HEK293T (cell line): Measurements from ENCODE around the gene AK5.

Experiments used
- CTCF ChIA-PET: fragments of 350-600 bp; formaldehyde crosslinking; extraction: SDS; loops from one replicate; lab custom pipeline; 2021; ENCODE audit warnings: antibody characterized with exemption, inconsistent platforms; lab: Yijun Ruan, JAX
- POLR2A ChIA-PET: fragments of 350-600 bp; formaldehyde crosslinking; extraction: SDS; loops from one replicate; lab custom pipeline; 2020; ENCODE audit warnings: antibody characterized with exemption, inconsistent platforms; lab: Yijun Ruan, JAX
- DNase-seq: peaks from one replicate; pipeline ENCODE4 v3.0.0; 2012; ENCODE audit warnings: mixed read lengths; ENCODE audit errors: extremely low spot score
- ARNT ChIP-seq: fragments of 450-650 bp; IDR thresholded peaks from 2 replicates; pipeline ENCODE4 v1.6.1; 2017; ENCODE audit warnings: mild to moderate bottlenecking
- BHLHE40 ChIP-seq: fragments of 450-650 bp; IDR thresholded peaks from 2 replicates; pipeline ENCODE4 v1.6.1; 2016; ENCODE audit warnings: mild to moderate bottlenecking, moderate library complexity, borderline replicate concordance
- CTBP1 ChIP-seq: fragments of 450-650 bp; IDR thresholded peaks from 2 replicates; pipeline ENCODE4 v1.6.1; 2016; ENCODE audit warnings: borderline replicate concordance
- ELF4 ChIP-seq: fragments of 450-650 bp; IDR thresholded peaks from 2 replicates; pipeline ENCODE4 v1.6.1; 2017; ENCODE audit warnings: antibody characterized with exemption
- FOXA1 ChIP-seq: fragments of 450-650 bp; IDR thresholded peaks from 2 replicates; pipeline ENCODE4 v1.6.1; 2016; ENCODE audit warnings: mild to moderate bottlenecking
- FOXK2 ChIP-seq: fragments of 450-650 bp; IDR thresholded peaks from 2 replicates; pipeline ENCODE4 v1.6.1; 2016; ENCODE audit warnings: mild to moderate bottlenecking
- FOXM1 ChIP-seq: fragments of 450-650 bp; IDR thresholded peaks from 2 replicates; pipeline ENCODE4 v1.6.1; 2017; ENCODE audit warnings: mild to moderate bottlenecking, borderline replicate concordance
- HDGF ChIP-seq: fragments of 450-650 bp; IDR thresholded peaks from 2 replicates; pipeline ENCODE4 v1.6.1; 2017; ENCODE audit warnings: antibody characterized with exemption, borderline replicate concordance
- L3MBTL2 ChIP-seq: fragments of 450-650 bp; conservative IDR thresholded peaks from 2 replicates; pipeline ENCODE4 v1.6.1; 2016; ENCODE audit warnings: mild to moderate bottlenecking
- LEF1 ChIP-seq: fragments of 450-650 bp; IDR thresholded peaks from 2 replicates; pipeline ENCODE4 v1.6.1; 2017; ENCODE audit warnings: mild to moderate bottlenecking, borderline replicate concordance
- NFRKB ChIP-seq: fragments of 450-650 bp; IDR thresholded peaks from 2 replicates; pipeline ENCODE4 v1.6.1; 2016; ENCODE audit warnings: mild to moderate bottlenecking, moderate library complexity
- PKNOX1 ChIP-seq: fragments of 450-650 bp; IDR thresholded peaks from 2 replicates; pipeline ENCODE4 v1.6.1; 2016
- SP1 ChIP-seq: fragments of 450-650 bp; IDR thresholded peaks from 2 replicates; pipeline ENCODE4 v1.6.1; 2017
- SUZ12 ChIP-seq: fragments of 450-650 bp; IDR thresholded peaks from 2 replicates; pipeline ENCODE4 v1.6.1; 2016; ENCODE audit warnings: mild to moderate bottlenecking
- TARDBP ChIP-seq: fragments of 450-650 bp; IDR thresholded peaks from 2 replicates; pipeline ENCODE4 v1.6.1; 2016
- ZNF384 ChIP-seq: fragments of 450-650 bp; IDR thresholded peaks from 2 replicates; pipeline ENCODE4 v1.6.1; 2016

The AK5 gene

GRCh38 chr1:77281491-77282186 is at the start of gene AK5:
AK5 (plus strand) TSS chr1:77282019; CDS start chr1:77282314, 295 bp downstream.
- CTCF ChIA-PET = no interaction called here
- peak; percentile 84 for DNase-seq
- TF ChIP-seq ELF4 = no peak
- no peak for TF ChIP-seq HDGF
- TF ChIP-seq L3MBTL2 = no peak; the same call in 1 of the 2 replicates
- no peak for TF ChIP-seq SP1
- no peak for TF ChIP-seq CTBP1
- no peak for TF ChIP-seq FOXA1
- no peak for TF ChIP-seq ARNT
- TF ChIP-seq FOXK2 = no peak
- TF ChIP-seq PKNOX1 = no peak
- no peak for TF ChIP-seq LEF1
- no peak for TF ChIP-seq NFRKB
- no peak for TF ChIP-seq BHLHE40
- POLR2A ChIA-PET = no interaction called here

GRCh38 chr1:77232829-77233228 is 49.0 kb upstream of the AK5 start:
- ChIA-PET CTCF (no interaction called here), POLR2A (no interaction called here)
- TF ChIP-seq SUZ12 = no peak
- TF ChIP-seq FOXK2 = no peak
- no peak for TF ChIP-seq NFRKB
- TF ChIP-seq ZNF384 = no peak
- TF ChIP-seq FOXM1 = no peak
- no peak for TF ChIP-seq PKNOX1
- TF ChIP-seq ELF4 = no peak
- TF ChIP-seq BHLHE40 = no peak
- TF ChIP-seq TARDBP = no peak
- no peak for TF ChIP-seq SP1
- no peak for TF ChIP-seq HDGF
- no peak for TF ChIP-seq ARNT
- TF ChIP-seq L3MBTL2 = no peak
- no peak for TF ChIP-seq CTBP1
- DNase-seq = no peak

- ChIA-PET POLR2A (no interaction called here), CTCF (no interaction called here)
- DNase-seq = no peak
- no peak for TF ChIP-seq TARDBP
- TF ChIP-seq FOXA1 = no peak
- TF ChIP-seq LEF1 = no peak
- no peak for TF ChIP-seq NFRKB
- TF ChIP-seq SP1 = no peak
- TF ChIP-seq L3MBTL2 = no peak
- no peak for TF ChIP-seq FOXM1
- TF ChIP-seq SUZ12 = no peak
- TF ChIP-seq ARNT = no peak
- TF ChIP-seq PKNOX1 = no peak
- no peak for TF ChIP-seq FOXK2
- TF ChIP-seq CTBP1 = no peak
- TF ChIP-seq BHLHE40 = no peak
- TF ChIP-seq ELF4 = no peak
- TF ChIP-seq HDGF = no peak
- TF ChIP-seq ZNF384 = no peak
Measured at GRCh38 chr1:77234096-77234495, 47.7 kb upstream of the AK5 start.

GRCh38 chr1:77234943-77235342 is 46.9 kb upstream of the AK5 start:
- ChIA-PET POLR2A (no interaction called here), CTCF (no interaction called here)
- no peak for DNase-seq
- TF ChIP-seq LEF1 = no peak
- TF ChIP-seq ARNT = no peak
- no peak for TF ChIP-seq PKNOX1
- TF ChIP-seq FOXM1 = no peak
- no peak for TF ChIP-seq BHLHE40
- no peak for TF ChIP-seq FOXK2
- TF ChIP-seq NFRKB = no peak
- no peak for TF ChIP-seq L3MBTL2
- TF ChIP-seq SUZ12 = no peak
- no peak for TF ChIP-seq ELF4
- TF ChIP-seq SP1 = no peak
- TF ChIP-seq ZNF384 = no peak
- TF ChIP-seq HDGF = no peak
- TF ChIP-seq CTBP1 = no peak
- no peak for TF ChIP-seq FOXA1

GRCh38 chr1:77238462-77238861 is 43.4 kb upstream of the AK5 start:
- ChIA-PET CTCF (no interaction called here), POLR2A (no interaction called here)
- DNase-seq = no peak
- no peak for TF ChIP-seq PKNOX1
- TF ChIP-seq CTBP1 = no peak
- TF ChIP-seq ZNF384 = no peak
- no peak for TF ChIP-seq FOXA1
- no peak for TF ChIP-seq ELF4
- TF ChIP-seq LEF1 = no peak
- TF ChIP-seq SUZ12 = no peak
- no peak for TF ChIP-seq FOXK2
- TF ChIP-seq TARDBP = no peak
- TF ChIP-seq NFRKB = no peak
- TF ChIP-seq L3MBTL2 = no peak
- TF ChIP-seq HDGF = no peak
- no peak for TF ChIP-seq FOXM1
